ENCODE results near the gene AJAP1. TPM values are rescaled to one million over a fixed set of nuclear protein-coding genes. Genes with fewer than 3 reads are reported as not detected.

Gene AJAP1
- total and polyA plus RNA-seq, 2 of the 13 experiments (the other 11 are each of a cell fraction or from before 2014, with no cell fraction given): not detected

DNA sequence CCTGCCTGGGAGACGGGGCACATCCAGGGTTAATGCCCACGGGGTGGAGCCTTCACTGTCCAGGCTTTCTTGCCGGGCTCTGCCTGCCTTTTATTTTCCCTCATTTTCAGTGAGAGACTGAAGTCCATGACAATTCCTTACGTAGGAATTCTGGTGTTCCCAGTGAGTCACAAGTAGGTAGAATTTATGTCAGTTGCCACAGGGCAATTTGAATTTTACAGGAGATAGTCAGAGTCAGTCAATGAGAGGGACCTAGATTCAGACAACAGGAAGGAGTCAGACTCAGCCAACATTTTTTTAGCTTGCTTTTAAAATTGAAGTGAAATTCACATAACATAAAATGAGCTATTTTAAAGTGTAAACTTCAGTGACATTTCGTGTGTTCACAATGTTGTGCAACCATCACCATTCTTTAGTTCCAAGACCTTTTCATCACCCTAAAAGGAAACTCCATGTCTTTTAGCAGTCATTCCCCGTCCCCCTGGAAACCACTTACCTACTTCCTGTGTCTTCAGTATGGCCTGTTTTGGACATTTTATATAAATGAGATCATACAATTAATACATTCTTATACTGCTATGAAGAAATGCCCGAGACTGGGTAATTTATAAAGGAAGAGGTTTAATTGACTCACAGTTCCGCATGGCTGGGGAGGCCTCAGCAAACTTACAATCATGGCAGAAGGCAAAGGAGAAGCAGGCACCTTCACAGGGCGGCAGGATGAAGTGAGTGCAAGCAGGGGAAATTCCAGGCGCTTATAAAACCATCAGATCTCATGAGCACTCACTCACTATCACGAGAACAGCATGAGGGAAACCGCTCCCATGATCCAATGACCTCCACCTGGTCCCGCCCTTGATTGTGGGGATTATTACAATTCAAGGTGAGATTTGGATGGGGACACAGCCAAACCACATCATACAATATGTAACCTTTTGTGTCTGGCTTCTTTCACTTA is 14.6 kb downstream of the AJAP1 start:
- no peak overlapping the region for H3K9ac ChIP-seq (ENCODE audit: insufficient read depth, low read depth, low read length)
- H3K27ac ChIP-seq (ENCODE audit: extremely low read length, insufficient read depth, low read length): no peak overlapping the region

More for the DNA sequence above, 14.6 kb downstream of the AJAP1 start:
- Histone ChIP-seq H3K27me3 (ENCODE audit: control insufficient read depth in 1 of 2, insufficient read depth in 2 of 2, low read length in 2 of 2) (peaks cover 5 to 22% of the 10 kb centered on the region in 2 experiments), H3K4me1 (ENCODE audit: insufficient read depth, low read length) (peaks cover 11% of the 10 kb centered on the region; the same call in 1 of the 2 replicates), H4K20me1 (ENCODE audit: insufficient read depth, low read length) (no peaks in the 10 kb centered on the region), H3K4me2 (ENCODE audit: low read depth, low read length) (no peak overlapping the region), H2AFZ (ENCODE audit: low read length) (no peak overlapping the region), H3K79me2 (ENCODE audit: insufficient read depth, low read length) (no peaks in the 10 kb centered on the region), H3K9me3 (ENCODE audit: low read length) (no peaks in the 10 kb centered on the region), H3K4me3 (replicated peaks in 1 of 3; ENCODE audit: insufficient read depth in 1 of 3, low read depth in 2 of 3, low read length in 3 of 3) (no peak overlapping the region), H3K36me3 (replicated peaks in 1 of 2; ENCODE audit: control insufficient read depth in 1 of 2, insufficient read depth in 2 of 2, low read length in 2 of 2) (no peaks in the 10 kb centered on the region)
- 19% methylated on average over 12 of the region's 13 CpGs for WGBS (ENCODE audit: low lambda C conversion rate)
- intact Hi-C loops (cut with micrococcal nuclease; ENCODE audit: unreplicated experiment): no loop called here
- POLR2A ChIA-PET: no interaction called here
- TF ChIP-seq ZNF720 (CRISPR knock-in tag; IDR thresholded peaks at IDR 0.05) (no peak), NKX3-1 (CRISPR knock-in tag; IDR thresholded peaks at IDR 0.05) (no peak), ZSCAN29 (CRISPR knock-in tag; conservative IDR thresholded peaks at IDR 0.05) (no peak), PRDM15 (CRISPR knock-in tag; IDR thresholded peaks at IDR 0.05) (no peak), ZNF775 (CRISPR knock-in tag; IDR thresholded peaks at IDR 0.05; ENCODE audit: borderline replicate concordance) (no peak), HNF1B (CRISPR knock-in tag; IDR thresholded peaks at IDR 0.05) (no peak)
- TF ChIP-seq, protein P1, sequence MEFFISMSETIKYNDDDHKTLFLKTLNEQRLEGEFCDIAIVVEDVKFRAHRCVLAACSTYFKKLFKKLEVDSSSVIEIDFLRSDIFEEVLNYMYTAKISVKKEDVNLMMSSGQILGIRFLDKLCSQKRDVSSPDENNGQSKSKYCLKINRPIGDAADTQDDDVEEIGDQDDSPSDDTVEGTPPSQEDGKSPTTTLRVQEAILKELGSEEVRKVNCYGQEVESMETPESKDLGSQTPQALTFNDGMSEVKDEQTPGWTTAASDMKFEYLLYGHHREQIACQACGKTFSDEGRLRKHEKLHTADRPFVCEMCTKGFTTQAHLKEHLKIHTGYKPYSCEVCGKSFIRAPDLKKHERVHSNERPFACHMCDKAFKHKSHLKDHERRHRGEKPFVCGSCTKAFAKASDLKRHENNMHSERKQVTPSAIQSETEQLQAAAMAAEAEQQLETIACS (CRISPR knock-in tag; IDR thresholded peaks at IDR 0.05): no peak
- TF ChIP-seq, protein P2, sequence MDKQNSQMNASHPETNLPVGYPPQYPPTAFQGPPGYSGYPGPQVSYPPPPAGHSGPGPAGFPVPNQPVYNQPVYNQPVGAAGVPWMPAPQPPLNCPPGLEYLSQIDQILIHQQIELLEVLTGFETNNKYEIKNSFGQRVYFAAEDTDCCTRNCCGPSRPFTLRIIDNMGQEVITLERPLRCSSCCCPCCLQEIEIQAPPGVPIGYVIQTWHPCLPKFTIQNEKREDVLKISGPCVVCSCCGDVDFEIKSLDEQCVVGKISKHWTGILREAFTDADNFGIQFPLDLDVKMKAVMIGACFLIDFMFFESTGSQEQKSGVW (CRISPR knock-in tag; IDR thresholded peaks at IDR 0.05; ENCODE audit: borderline replicate concordance): no peak
- CTCF ChIA-PET (ENCODE audit: low intra/inter-chr PET ratio, low total read pairs): no interaction called here
- FAIRE-seq (no peak), ATAC-seq (no peak), DNase-seq (ENCODE audit: low spot score) (no peak)
- BruUV-seq (replicated peaks): no TSS peak
- in situ Hi-C loops (cut with HindIII; ENCODE audit: extremely low pct_ligation_motif_present, low pct_unique_long_range_greater_than_20kb): no loop called here
